Measurements from ENCODE around the gene SHC3. TPM values are rescaled to one million over a fixed set of nuclear protein-coding genes. Genes with fewer than 3 reads are reported as not detected.

The SHC3 gene
- total RNA-seq, 1 experiment from 2014 or later, result 0.66 TPM

- no peak overlapping the region for H3K9ac ChIP-seq (ENCODE audit: low read length)
- H3K36me3 ChIP-seq (ENCODE audit: low read depth, low read length), result no peaks in the 10 kb centered on the region
- TF ChIP-seq CTCF (conservative IDR thresholded peaks at IDR 0.05; ENCODE audit: low read depth, low read length), result no peak
- no peak for TF ChIP-seq EZH2 (IDR thresholded peaks at IDR 0.05; ENCODE audit: low read length, unreplicated experiment)
- no peak for TF ChIP-seq EZH2phosphoT487 (IDR thresholded peaks at IDR 0.05; ENCODE audit: borderline replicate concordance, low read length)
- no peaks in the 10 kb centered on the region for H4K20me1 ChIP-seq (ENCODE audit: low read length)
- H3K9me2 ChIP-seq (replicated peaks; ENCODE audit: low read length), result no peaks in the 10 kb centered on the region
- no peaks in the 10 kb centered on the region for H3F3A ChIP-seq (ENCODE audit: low read length, unreplicated experiment)
- no peaks in the 10 kb centered on the region for H3K4me1 ChIP-seq (ENCODE audit: insufficient read depth, low read length)
- H3K9me3 ChIP-seq (ENCODE audit: low read length), result no peaks in the 10 kb centered on the region
- no peak overlapping the region for H2AFZ ChIP-seq (ENCODE audit: low read length)
- POLR2A ChIA-PET (ENCODE audit: unreplicated experiment), result no interaction called here
- intact Hi-C loops (cut with micrococcal nuclease), result no loop called here
- BruUV-seq (replicated peaks), result no TSS peak
- DNase-seq (no peak), ATAC-seq (no peak)
- H3K4me2 ChIP-seq (ENCODE audit: low read length), result no peak overlapping the region
- H3K79me2 ChIP-seq (ENCODE audit: low read length), result no peaks in the 10 kb centered on the region
- no peak overlapping the region for H3K4me3 ChIP-seq (ENCODE audit: low read length)
- no peaks in the 10 kb centered on the region for H3K27me3 ChIP-seq (ENCODE audit: low read length)
- H3K27ac ChIP-seq (ENCODE audit: low read length), result no peak overlapping the region
- CTCF ChIA-PET, result no interaction called here
Measured at GRCh38 chr9:88973281-88974045, 205.2 kb downstream of the SHC3 start.

- Histone ChIP-seq H3K79me2 (ENCODE audit: low read length) (no peaks in the 10 kb centered on the region), H3K9me2 (replicated peaks; ENCODE audit: low read length) (no peaks in the 10 kb centered on the region), H3K4me3 (ENCODE audit: low read length) (no peak overlapping the region), H3K9me3 (ENCODE audit: low read length) (no peaks in the 10 kb centered on the region), H3K27me3 (ENCODE audit: low read length) (no peaks in the 10 kb centered on the region), H3K4me1 (ENCODE audit: insufficient read depth, low read length) (no peaks in the 10 kb centered on the region), H3K27ac (ENCODE audit: low read length) (no peak overlapping the region), H4K20me1 (ENCODE audit: low read length) (no peaks in the 10 kb centered on the region), H2AFZ (ENCODE audit: low read length) (no peak overlapping the region), H3K4me2 (ENCODE audit: low read length) (no peak overlapping the region), H3F3A (ENCODE audit: low read length, unreplicated experiment) (no peaks in the 10 kb centered on the region), H3K36me3 (ENCODE audit: low read depth, low read length) (no peaks in the 10 kb centered on the region), H3K9ac (ENCODE audit: low read length) (no peak overlapping the region)
- ATAC-seq (no peak), DNase-seq (no peak)
- intact Hi-C loops (cut with micrococcal nuclease), result no loop called here
- POLR2A ChIA-PET (ENCODE audit: unreplicated experiment), result no interaction called here
- TF ChIP-seq EZH2phosphoT487 (IDR thresholded peaks at IDR 0.05; ENCODE audit: borderline replicate concordance, low read length), result no peak
- no peak for TF ChIP-seq CTCF (conservative IDR thresholded peaks at IDR 0.05; ENCODE audit: low read depth, low read length)
- TF ChIP-seq EZH2 (IDR thresholded peaks at IDR 0.05; ENCODE audit: low read length, unreplicated experiment), result no peak
- no TSS peak for BruUV-seq (replicated peaks)
- CTCF ChIA-PET, result no interaction called here
Measured at GRCh38 chr9:88972401-88972800, 206.2 kb downstream of the SHC3 start.

GRCh38 chr9:88971131-88971960 is 207.3 kb downstream of the SHC3 start:
- Histone ChIP-seq H3K9me2 (replicated peaks; ENCODE audit: low read length) (no peaks in the 10 kb centered on the region), H4K20me1 (ENCODE audit: low read length) (no peaks in the 10 kb centered on the region), H3K4me2 (ENCODE audit: low read length) (no peak overlapping the region), H3K9ac (ENCODE audit: low read length) (no peak overlapping the region), H3K4me1 (ENCODE audit: insufficient read depth, low read length) (peaks cover 6% of the 10 kb centered on the region; the same call in 1 of the 2 replicates), H3K27ac (ENCODE audit: low read length) (no peak overlapping the region), H3K4me3 (ENCODE audit: low read length) (no peak overlapping the region), H2AFZ (ENCODE audit: low read length) (no peak overlapping the region), H3K27me3 (ENCODE audit: low read length) (no peaks in the 10 kb centered on the region), H3K36me3 (ENCODE audit: low read depth, low read length) (no peaks in the 10 kb centered on the region), H3K9me3 (ENCODE audit: low read length) (no peaks in the 10 kb centered on the region), H3K79me2 (ENCODE audit: low read length) (no peaks in the 10 kb centered on the region), H3F3A (ENCODE audit: low read length, unreplicated experiment) (no peaks in the 10 kb centered on the region)
- ChIA-PET CTCF (no interaction called here), POLR2A (ENCODE audit: unreplicated experiment) (no interaction called here)
- no peak for TF ChIP-seq EZH2 (IDR thresholded peaks at IDR 0.05; ENCODE audit: low read length, unreplicated experiment)
- no peak for TF ChIP-seq EZH2phosphoT487 (IDR thresholded peaks at IDR 0.05; ENCODE audit: borderline replicate concordance, low read length)
- TF ChIP-seq CTCF (conservative IDR thresholded peaks at IDR 0.05; ENCODE audit: low read depth, low read length), result no peak
- no peak for DNase-seq
- BruUV-seq (replicated peaks), result no TSS peak
- intact Hi-C loops (cut with micrococcal nuclease), result no loop called here
- ATAC-seq, result no peak
